HCT116 (cell line): ENCODE results near the gene SAMD13. TPM values are rescaled to one million over a fixed set of nuclear protein-coding genes. Genes with fewer than 3 reads are reported as not detected.

Experiments used
- ATAC-seq: fragments of 200-7000 bp; cut with Tn5 transposase; 2 replicates; pipeline ENCODE4 v1.9.1; 2020; ENCODE audit warnings: mild to moderate bottlenecking, moderate library complexity
- BruUV-seq: library from RNA; stranded (reverse); fragments of 400-500 nt; replicated peaks from 2 replicates; lab custom pipeline; 2021; lab: Mats Ljungman, UMichigan
- CTCF ChIA-PET: fragments of 300-600 bp; sonication (Branson Sonifier 250); formaldehyde crosslinking; loops from one replicate; lab custom pipeline; 2021; ENCODE audit warnings: antibody characterized with exemption; lab: Charles Lee
- POLR2A ChIA-PET: fragments of 300-600, 350-600 bp; sonication (Branson Sonifier 250); formaldehyde crosslinking; loops from one replicate; lab custom pipeline; 2021; ENCODE audit warnings: antibody characterized with exemption; lab: Charles Lee
- RAD21 ChIA-PET, 2 experiments: fragments of 300-600 bp; sonication (Branson Sonifier 250); formaldehyde crosslinking; loops; one replicate each; lab custom pipeline; 2023; ENCODE audit warnings: low total read pairs in 2 of 2; ENCODE audit not compliant: uncharacterized antibody in 2 of 2, unreplicated experiment in 2 of 2, low non-redundant PET in 1 of 2; lab: Charles Lee
- DNase-seq: peaks from one replicate; pipeline ENCODE4 v3.0.0-alpha.2; 2010; ENCODE audit warnings: low read depth, low spot score
- H2AFZ ChIP-seq: fragments of 200-600 bp; shearing (Covaris generic), sonication (generic); 2 replicates; pipeline ENCODE4 v1.6.1; 2017; ENCODE audit warnings: low read depth, mixed run types, mixed read lengths, antibody characterized with exemption, low read length; ENCODE audit not compliant: poor library complexity, severe bottlenecking
- H3K27ac ChIP-seq: 2 replicates; pipeline ENCODE4 v1.5.1; 2012; ENCODE audit warnings: low read depth, low read length
- H3K27me3 ChIP-seq: fragments of 200-600 bp; sonication (generic); 2 replicates; pipeline ENCODE4 v1.6.1; 2016; ENCODE audit warnings: mixed run types, low read length, mixed read lengths; ENCODE audit not compliant: insufficient read depth
- H3K36me3 ChIP-seq, 2 experiments: fragments of 200-500 bp in 1 of 2; fragments of 200-600 bp in 1 of 2; sonication (Bioruptor generic) in 1 of 2; sonication (generic) in 1 of 2; 2 replicates each; pipeline versions ENCODE4 v1.5.1 to v1.6.1; 2014 to 2016; ENCODE audit warnings: low read length in 2 of 2, inconsistent platforms in 1 of 2, mixed read lengths in 1 of 2, mixed run types in 1 of 2; ENCODE audit not compliant: insufficient read depth in 2 of 2, control insufficient read depth in 1 of 2
- H3K4me1 ChIP-seq, 2 experiments: fragments of 200-600 bp in 1 of 2; sonication (generic) in 1 of 2; 2 replicates each; pipeline versions ENCODE4 v1.5.1 to v1.6.1; 2012 to 2017; ENCODE audit warnings: low read length in 2 of 2, inconsistent platforms in 1 of 2, mild to moderate bottlenecking in 1 of 2, mixed read lengths in 1 of 2, mixed run types in 1 of 2, moderate library complexity in 1 of 2; ENCODE audit not compliant: insufficient read depth in 2 of 2, control insufficient read depth in 1 of 2
- H3K4me2 ChIP-seq: fragments of 200-600 bp; sonication (generic); 2 replicates; pipeline ENCODE4 v1.6.1; 2017; ENCODE audit warnings: mixed run types, low read length, mixed read lengths
- H3K4me3 ChIP-seq, 2 experiments: fragments of 200-600 bp in 1 of 2; sonication (generic) in 1 of 2; replicated peaks in 1 of 2; 2 replicates each; pipeline ENCODE4 v1.5.1; 2011 to 2016; ENCODE audit warnings: low read length in 2 of 2, control low read depth in 1 of 2, low read depth in 1 of 2, mild to moderate bottlenecking in 1 of 2, mixed read lengths in 1 of 2, mixed run types in 1 of 2
- H3K79me2 ChIP-seq: fragments of 200-600 bp; sonication (generic); 2 replicates; pipeline ENCODE4 v1.6.1; 2017; ENCODE audit warnings: mild to moderate bottlenecking, mixed run types, low read length, moderate library complexity, mixed read lengths; ENCODE audit not compliant: insufficient read depth
- H3K9ac ChIP-seq: fragments of 200-600 bp; sonication (generic); 2 replicates; pipeline ENCODE4 v1.6.1; 2016; ENCODE audit warnings: low read length, mixed read lengths
- H3K9me2 ChIP-seq: fragments of 200-600 bp; sonication (generic), shearing (Covaris generic); 2 replicates; pipeline ENCODE4 v1.6.1; 2017; ENCODE audit warnings: mixed run types, mild to moderate bottlenecking, moderate library complexity; ENCODE audit not compliant: insufficient read depth
- H3K9me3 ChIP-seq, 2 experiments: fragments of 200-500 bp in 1 of 2; fragments of 200-600 bp in 1 of 2; sonication (Bioruptor generic) in 1 of 2; sonication (generic) in 1 of 2; 2 replicates each; pipeline ENCODE4 v1.6.1; 2014 to 2017; ENCODE audit warnings: low read length in 2 of 2, mixed read lengths in 2 of 2, inconsistent platforms in 1 of 2, low read depth in 1 of 2, mild to moderate bottlenecking in 1 of 2, mixed run types in 1 of 2, moderate library complexity in 1 of 2; ENCODE audit not compliant: control insufficient read depth in 1 of 2, insufficient read depth in 1 of 2
- H4K20me1 ChIP-seq: fragments of 200-600 bp; sonication (generic), shearing (Covaris generic); 2 replicates; pipeline ENCODE4 v1.6.1; 2017; ENCODE audit warnings: mixed run types, mild to moderate bottlenecking, moderate library complexity; ENCODE audit not compliant: insufficient read depth
- CBX3 ChIP-seq: IDR thresholded peaks from 2 replicates; pipeline ENCODE4 v1.6.1; 2012; ENCODE audit warnings: low read depth
- ELF1 ChIP-seq: IDR thresholded peaks from 2 replicates; pipeline ENCODE4 v1.6.1; 2012; ENCODE audit warnings: low read depth, borderline replicate concordance
- EZH2phosphoT487 ChIP-seq: fragments of 200-600 bp; IDR thresholded peaks from 2 replicates; pipeline ENCODE4 v1.6.1; 2018; ENCODE audit warnings: antibody characterized with exemption, borderline replicate concordance
- FOSL1 ChIP-seq: IDR thresholded peaks from 2 replicates; pipeline ENCODE4 v1.6.1; 2012; ENCODE audit warnings: low read depth
- JUND ChIP-seq: IDR thresholded peaks from 2 replicates; pipeline ENCODE4 v1.6.1; 2012
- POLR2A ChIP-seq: IDR thresholded peaks from 2 replicates; pipeline ENCODE4 v1.7.0; 2011; ENCODE audit warnings: borderline replicate concordance; ENCODE audit not compliant: insufficient read depth, insufficient read length; ENCODE audit errors: extremely low read depth
- RAD21 ChIP-seq: IDR thresholded peaks from 2 replicates; pipeline ENCODE4 v1.6.1; 2012; ENCODE audit warnings: low read depth, mild to moderate bottlenecking
- SP1 ChIP-seq: IDR thresholded peaks from 2 replicates; pipeline ENCODE4 v1.6.1; 2012; ENCODE audit warnings: low read depth
- TCF7L2 ChIP-seq: IDR thresholded peaks from 2 replicates; pipeline ENCODE4 v1.7.0; 2011; ENCODE audit warnings: borderline replicate concordance, inconsistent platforms; ENCODE audit not compliant: insufficient read depth, insufficient read length; ENCODE audit errors: extremely low read depth
- YY1 ChIP-seq: IDR thresholded peaks from 2 replicates; pipeline ENCODE4 v1.6.1; 2011; ENCODE audit warnings: low read length, low read depth, moderate library complexity, mild to moderate bottlenecking; ENCODE audit not compliant: insufficient replicate concordance; ENCODE audit errors: extremely low read depth
- intact Hi-C: fragments of 100-400 bp; cut with micrococcal nuclease; formaldehyde crosslinking; loops from 2 replicates; pipeline ENCODE4 v1.10.0; 2022
- total RNA-seq: library from RNA; stranded (reverse); gene quantifications from one replicate; pipeline ENCODE4 v1.2.1, GENCODE V29; 2021; ENCODE audit not compliant: unreplicated experiment
- TF ChIP-seq, protein P1 (sequence below): IDR thresholded peaks from 2 replicates; pipeline ENCODE4 v1.6.1; 2012

Gene SAMD13
- total RNA-seq, 1 experiment from 2014 or later = 14.9 TPM

DNA sequence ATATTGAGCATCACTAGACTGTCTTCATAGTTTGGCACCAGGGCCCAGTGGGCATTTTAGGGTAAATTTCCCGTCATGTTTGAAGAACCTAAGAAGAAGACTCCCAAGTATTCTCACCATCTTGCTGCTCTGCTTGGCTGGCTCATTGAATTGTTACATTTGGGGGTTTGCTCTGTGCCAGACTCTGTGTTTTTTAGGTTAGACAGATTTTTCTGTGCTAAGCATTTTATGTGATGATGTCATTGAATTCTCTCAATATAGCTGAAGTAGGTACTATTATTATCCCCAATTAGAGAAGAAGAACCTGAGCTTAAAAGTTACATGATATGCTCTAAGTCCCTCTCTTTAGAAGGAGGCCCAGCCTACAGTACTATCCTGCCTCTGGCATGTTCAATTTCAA, 68.8 kb downstream of the SAMD13 start:
- no peaks in the 10 kb centered on the region for H3K27me3 ChIP-seq
- H3K9me3 ChIP-seq = no peaks in the 10 kb centered on the region
- H3K36me3 ChIP-seq = 0 out of 4 replicates have a peak, but pooled peaks cover 0 to 4% of the 10 kb centered on the region in 2 experiments
- no peak overlapping the region for H3K27ac ChIP-seq
- H3K79me2 ChIP-seq = no peaks in the 10 kb centered on the region
- no peak for DNase-seq
- no TSS peak for BruUV-seq
- no peak overlapping the region for H3K4me3 ChIP-seq
- intact Hi-C loops = no loop called here
- ChIA-PET POLR2A (interaction anchor here (1.1 kb wide), 1 partner anchor 31 kb away, joined by 3 read pairs; no protein-coding TSS in a partner anchor), RAD21 (no interaction called here), CTCF (no interaction called here)
- H3K4me2 ChIP-seq = no peak overlapping the region
- H3K9me2 ChIP-seq = no peaks in the 10 kb centered on the region
- H3K4me1 ChIP-seq = peaks cover 16 to 21% of the 10 kb centered on the region in 2 experiments
- no peak overlapping the region for H2AFZ ChIP-seq
- TF ChIP-seq RAD21 = no peak
- no peak for TF ChIP-seq ELF1
- TF ChIP-seq JUND = no peak
- TF ChIP-seq YY1 = no peak
- no peak for TF ChIP-seq POLR2A
- TF ChIP-seq TCF7L2 = no peak
- TF ChIP-seq, protein P1, sequence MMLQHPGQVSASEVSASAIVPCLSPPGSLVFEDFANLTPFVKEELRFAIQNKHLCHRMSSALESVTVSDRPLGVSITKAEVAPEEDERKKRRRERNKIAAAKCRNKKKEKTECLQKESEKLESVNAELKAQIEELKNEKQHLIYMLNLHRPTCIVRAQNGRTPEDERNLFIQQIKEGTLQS = no peak
- no peak for TF ChIP-seq EZH2phosphoT487
- no peak for TF ChIP-seq FOSL1
- no peak for TF ChIP-seq SP1
- ATAC-seq = no peak
- no peaks in the 10 kb centered on the region for H4K20me1 ChIP-seq
- no peak overlapping the region for H3K9ac ChIP-seq

GRCh38 chr1:84370831-84371394, 69.4 kb downstream of the SAMD13 start:
- no peak overlapping the region for H3K4me3 ChIP-seq
- H3K9me2 ChIP-seq = no peaks in the 10 kb centered on the region
- peaks cover 14% of the 10 kb centered on the region in 2 experiments for H3K4me1 ChIP-seq
- no peak overlapping the region for H2AFZ ChIP-seq
- RAD21 ChIA-PET = no interaction called here
- POLR2A ChIA-PET = interaction anchor here (1.1 kb wide), 1 partner anchor 31 kb away, joined by 3 read pairs; no protein-coding TSS in a partner anchor
- intact Hi-C loops = no loop called here
- H3K9ac ChIP-seq = no peak overlapping the region
- no peaks in the 10 kb centered on the region for H3K79me2 ChIP-seq
- DNase-seq = no peak
- H4K20me1 ChIP-seq = no peaks in the 10 kb centered on the region
- 0 out of 4 replicates have a peak, but pooled peaks cover 0 to 4% of the 10 kb centered on the region in 2 experiments for H3K36me3 ChIP-seq
- CTCF ChIA-PET = no interaction called here
- H3K4me2 ChIP-seq = no peak overlapping the region
- H3K27ac ChIP-seq = no peak overlapping the region
- no peak for TF ChIP-seq CBX3
- TF ChIP-seq RAD21 = no peak
- TF ChIP-seq YY1 = no peak
- TF ChIP-seq, protein P1 = no peak
- TF ChIP-seq, all 23 proteins: peak for 0
- no peak for ATAC-seq
- BruUV-seq = no TSS peak
- no peaks in the 10 kb centered on the region for H3K27me3 ChIP-seq
- no peaks in the 10 kb centered on the region for H3K9me3 ChIP-seq
